NCI-H345 treated with DMSO at 0.1 percent for 48 hours (cell line): ENCODE results near the gene HAT1.

Source experiments
- DNase-seq: peaks from one replicate; lab custom pipeline; 2025; ENCODE audit not compliant: unreplicated experiment; lab: John Stamatoyannopoulos, UW

HAT1 gene

GRCh38 chr2:171919453-171919852 lies 2.8 kb upstream of the HAT1 start:
- DNase-seq: no peak

GRCh38 chr2:171921970-171922229 lies 361 bp upstream of the HAT1 start:
- DNase-seq: no peak

GRCh38 chr2:171923206-171923605 lies 945 bp downstream of the HAT1 start:
- DNase-seq: no peak

- no peak for DNase-seq
These were observed 2.1 kb downstream of the HAT1 start for GRCh38 chr2:171924170-171924942.

- DNase-seq: no peak
These were observed 8.1 kb downstream of the HAT1 start for GRCh38 chr2:171930385-171930784.

- DNase-seq: no peak
These were observed 16.9 kb downstream of the HAT1 start for GRCh38 chr2:171939058-171939742.

- no peak for DNase-seq
These were observed 17.4 kb downstream of the HAT1 start for GRCh38 chr2:171939743-171940071.

GRCh38 chr2:171941316-171941699 lies 19.0 kb downstream of the HAT1 start:
- no peak for DNase-seq

- no peak for DNase-seq
These were observed 21.6 kb downstream of the HAT1 start for GRCh38 chr2:171943869-171944268.

- DNase-seq: no peak
These were observed 30.0 kb downstream of the HAT1 start for GRCh38 chr2:171952276-171952675.

GRCh38 chr2:171952748-171953147 lies 30.5 kb downstream of the HAT1 start:
- no peak for DNase-seq

- no peak for DNase-seq
These were observed 34.0 kb downstream of the HAT1 start for GRCh38 chr2:171956135-171956825.

- DNase-seq: no peak
These were observed 34.8 kb downstream of the HAT1 start for GRCh38 chr2:171957061-171957460.

- DNase-seq: no peak
These were observed 36.2 kb downstream of the HAT1 start for GRCh38 chr2:171958475-171958874.

GRCh38 chr2:171959998-171960397 lies 37.7 kb downstream of the HAT1 start:
- no peak for DNase-seq

GRCh38 chr2:171960570-171960969 lies 38.3 kb downstream of the HAT1 start:
- no peak for DNase-seq

GRCh38 chr2:171963198-171963597 lies 40.9 kb downstream of the HAT1 start:
- no peak for DNase-seq

GRCh38 chr2:171964308-171964707 lies 42.0 kb downstream of the HAT1 start:
- peak; percentile 6 for DNase-seq

- no peak for DNase-seq
These were observed 43.0 kb downstream of the HAT1 start for GRCh38 chr2:171965238-171965637.

GRCh38 chr2:171965661-171966060 lies 43.4 kb downstream of the HAT1 start:
- DNase-seq: no peak

GRCh38 chr2:171966235-171966634 lies 44.0 kb downstream of the HAT1 start:
- no peak for DNase-seq

- no peak for DNase-seq
These were observed 44.4 kb downstream of the HAT1 start for GRCh38 chr2:171966688-171967087.
